C4-2B (cell line): Measurements from ENCODE around the gene AMY2B.

ENCODE experiments used
- CTCF ChIP-seq: fragments of 450-650 bp; conservative IDR thresholded peaks from 2 replicates; pipeline ENCODE4 v1.5.1; 2017; ENCODE audit warnings: mild to moderate bottlenecking
- ZFX ChIP-seq: fragments of 450-650 bp; IDR thresholded peaks from 2 replicates; pipeline ENCODE4 v1.6.1; 2017

GRCh38 chr1:103582464-103582863, 11.1 kb downstream of the AMY2B start:
- no peak for TF ChIP-seq CTCF
- TF ChIP-seq ZFX, result no peak
